ENCODE measurements around the gene EXOC4.

The EXOC4 gene

GRCh38 chr7:133520248-133520647 lies 267.4 kb downstream of the EXOC4 start:
- POLR2A ChIA-PET: no interaction called here
- no peak for TF ChIP-seq ZNF48 (tag by site-specific recombination; IDR thresholded peaks at IDR 0.05)
- no peak for TF ChIP-seq ZNF660 (tag by site-specific recombination; IDR thresholded peaks at IDR 0.05)
- no peak for TF ChIP-seq ZNF146 (tag by site-specific recombination; IDR thresholded peaks at IDR 0.05)
- no peak for TF ChIP-seq ZNF488 (tag by site-specific recombination; IDR thresholded peaks at IDR 0.05)
- TF ChIP-seq ZNF561 (tag by site-specific recombination; IDR thresholded peaks at IDR 0.05; ENCODE audit: borderline replicate concordance): no peak
- TF ChIP-seq ZBTB44 (tag by site-specific recombination; IDR thresholded peaks at IDR 0.05): no peak
- TF ChIP-seq PBX3 (CRISPR knock-in tag; IDR thresholded peaks at IDR 0.05): no peak
- TF ChIP-seq RBAK (tag by site-specific recombination; IDR thresholded peaks at IDR 0.05): no peak
- TF ChIP-seq ATF2 (tag by site-specific recombination; IDR thresholded peaks at IDR 0.05; ENCODE audit: low read depth): no peak
- TF ChIP-seq ZNF777 (tag by site-specific recombination; IDR thresholded peaks at IDR 0.05; ENCODE audit: borderline replicate concordance): no peak
- TF ChIP-seq ZFHX2 (tag by site-specific recombination; conservative IDR thresholded peaks at IDR 0.05): no peak
- no peak for TF ChIP-seq ZNF2 (tag by site-specific recombination; IDR thresholded peaks at IDR 0.05)
- TF ChIP-seq ZNF324 (tag by site-specific recombination; IDR thresholded peaks at IDR 0.05): no peak
- TF ChIP-seq ZNF704 (tag by site-specific recombination; IDR thresholded peaks at IDR 0.05): no peak
- Histone ChIP-seq H3K4me1 (ENCODE audit: control insufficient read depth, insufficient read depth, low read length) (no peaks in the 10 kb centered on the region), H3K4me3 (ENCODE audit: low read depth, low read length) (no peak overlapping the region), H3K27ac (ENCODE audit: extremely low read depth, low read depth, low read length) (no peak overlapping the region), H3K9me3 (ENCODE audit: control insufficient read depth, insufficient read depth, low read depth, low read length) (no peaks in the 10 kb centered on the region), H3K36me3 (ENCODE audit: control insufficient read depth in 2 of 2, insufficient read depth in 1 of 2, low read length in 2 of 2) (no peaks in the 10 kb centered on the region)
- CTCF ChIA-PET: interaction anchor here (0.5 to 1.0 kb wide), 3 partner anchors 288 to 631 kb away, joined by 3 to 4 read pairs (median 3); no protein-coding TSS in a partner anchor

GRCh38 chr7:133522501-133522900 lies 269.6 kb downstream of the EXOC4 start:
- CTCF ChIA-PET: no interaction called here
- no peaks in the 10 kb centered on the region for H3K9me3 ChIP-seq (ENCODE audit: control insufficient read depth, insufficient read depth, low read depth, low read length)
- H3K27ac ChIP-seq (ENCODE audit: extremely low read depth, low read depth, low read length): no peak overlapping the region
- POLR2A ChIA-PET: no interaction called here
- no peaks in the 10 kb centered on the region for H3K4me1 ChIP-seq (ENCODE audit: control insufficient read depth, insufficient read depth, low read length)
- no peaks in the 10 kb centered on the region for H3K36me3 ChIP-seq (ENCODE audit: control insufficient read depth in 2 of 2, insufficient read depth in 1 of 2, low read length in 2 of 2)
- no peak overlapping the region for H3K4me3 ChIP-seq (ENCODE audit: low read depth, low read length)
- TF ChIP-seq ZFP41 (tag by site-specific recombination; IDR thresholded peaks at IDR 0.05; ENCODE audit: borderline replicate concordance) (no peak), ELK4 (IDR thresholded peaks at IDR 0.05; ENCODE audit: borderline replicate concordance, low read depth, low read length) (no peak), ZFP37 (tag by site-specific recombination; IDR thresholded peaks at IDR 0.05) (no peak), TSHZ1 (tag by site-specific recombination; IDR thresholded peaks at IDR 0.05; ENCODE audit: borderline replicate concordance) (no peak), OVOL3 (tag by site-specific recombination; IDR thresholded peaks at IDR 0.05) (no peak), ZNF280C (tag by site-specific recombination; IDR thresholded peaks at IDR 0.05) (no peak)
